Neural cell (in vitro differentiated cells): ENCODE measurements around the gene SELENON. TPM values are rescaled to one million over a fixed set of nuclear protein-coding genes. Genes with fewer than 3 reads are reported as not detected.

Source experiments
- H2AFZ ChIP-seq: fragments of 200-600, 300-800 bp; sonication (generic), shearing (Covaris generic); 2 replicates; pipeline ENCODE4 v1.6.0; 2014; ENCODE audit warnings: low read depth, mild to moderate bottlenecking, antibody characterized with exemption, low read length, moderate library complexity
- H3F3A ChIP-seq: fragments of 200-600 bp; shearing (Covaris generic); 2 replicates; pipeline ENCODE4 v1.6.1; 2016; ENCODE audit warnings: mild to moderate bottlenecking, moderate library complexity, mixed read lengths, antibody characterized with exemption, low read length; ENCODE audit not compliant: insufficient read depth, poor library complexity, severe bottlenecking
- H3K27ac ChIP-seq: fragments of 200-600, 300-800 bp; sonication (generic), shearing (Covaris generic); 2 replicates; pipeline ENCODE4 v1.5.1; 2014; ENCODE audit warnings: mild to moderate bottlenecking, low read length, moderate library complexity
- H3K27me3 ChIP-seq: fragments of 300-800, 200-600 bp; sonication (generic), shearing (Covaris generic); 2 replicates; pipeline ENCODE4 v1.6.0; 2014; ENCODE audit warnings: mild to moderate bottlenecking, low read depth, low read length, moderate library complexity; ENCODE audit not compliant: insufficient read depth
- H3K36me3 ChIP-seq: fragments of 300-800, 200-600 bp; sonication (generic), shearing (Covaris generic); 2 replicates; pipeline ENCODE4 v1.5.1; 2014; ENCODE audit warnings: mild to moderate bottlenecking, antibody characterized with exemption, low read length, moderate library complexity; ENCODE audit not compliant: insufficient read depth
- H3K4me2 ChIP-seq: fragments of 300-800, 200-600 bp; sonication (generic), shearing (Covaris generic); 2 replicates; pipeline ENCODE4 v1.6.0; 2014; ENCODE audit warnings: mild to moderate bottlenecking, low read length
- H3K4me3 ChIP-seq: fragments of 300-800, 200-600 bp; sonication (generic), shearing (Covaris generic); 2 replicates; pipeline ENCODE4 v1.5.1; 2014; ENCODE audit warnings: mild to moderate bottlenecking, low read length, moderate library complexity
- H3K79me2 ChIP-seq: fragments of 200-600 bp; shearing (Covaris generic); replicated peaks from 2 replicates; pipeline ENCODE4 v1.6.0; 2014; ENCODE audit warnings: mild to moderate bottlenecking, low read length, moderate library complexity; ENCODE audit not compliant: insufficient read depth
- H3K9ac ChIP-seq: fragments of 300-800, 200-600 bp; sonication (generic), shearing (Covaris generic); 2 replicates; pipeline ENCODE4 v1.6.1; 2016; ENCODE audit warnings: mild to moderate bottlenecking, low read length, mixed read lengths
- H3K9me2 ChIP-seq: fragments of 200-600 bp; shearing (Covaris generic); 2 replicates; pipeline ENCODE4 v1.6.1; 2016; ENCODE audit warnings: mild to moderate bottlenecking, low read length, mixed read lengths; ENCODE audit not compliant: insufficient read depth
- H3K9me3 ChIP-seq: fragments of 200-600, 300-800 bp; sonication (generic), shearing (Covaris generic); 2 replicates; pipeline ENCODE4 v1.6.1; 2016; ENCODE audit warnings: mild to moderate bottlenecking, mixed run types, low read length, moderate library complexity, mixed read lengths
- H4K20me1 ChIP-seq: fragments of 200-600 bp; shearing (Covaris generic); 2 replicates; pipeline ENCODE4 v1.6.1; 2016; ENCODE audit warnings: mild to moderate bottlenecking, mixed run types; ENCODE audit not compliant: insufficient read depth
- CTCF ChIP-seq: fragments of 450-650 bp; IDR thresholded peaks from 2 replicates; pipeline ENCODE4 v1.5.1; 2014; ENCODE audit warnings: antibody characterized with exemption, mild to moderate bottlenecking, moderate library complexity; ENCODE audit not compliant: poor library complexity, severe bottlenecking
- EP300 ChIP-seq: fragments of 450-650 bp; conservative IDR thresholded peaks from 2 replicates; pipeline ENCODE4 v1.6.1; 2014; ENCODE audit warnings: antibody characterized with exemption, mild to moderate bottlenecking, moderate library complexity; ENCODE audit not compliant: poor library complexity, severe bottlenecking
- EZH2 ChIP-seq: fragments of 200-600, 300-800 bp; shearing (Covaris generic), sonication (generic); IDR thresholded peaks from 2 replicates; pipeline ENCODE4 v1.6.1; 2014; ENCODE audit warnings: antibody characterized with exemption, low read length, borderline replicate concordance, mild to moderate bottlenecking; ENCODE audit not compliant: insufficient read depth, poor library complexity, severe bottlenecking
- MXI1 ChIP-seq: fragments of 450-650 bp; conservative IDR thresholded peaks from 2 replicates; pipeline ENCODE4 v1.6.1; 2014; ENCODE audit warnings: antibody characterized with exemption, mild to moderate bottlenecking; ENCODE audit not compliant: poor library complexity, severe bottlenecking
- POLR2AphosphoS5 ChIP-seq: IDR thresholded peaks from 2 replicates; pipeline ENCODE4 v1.6.1; 2012
- RAD21 ChIP-seq: fragments of 450-650 bp; conservative IDR thresholded peaks from 2 replicates; pipeline ENCODE4 v1.6.1; 2014; ENCODE audit warnings: antibody characterized with exemption, mild to moderate bottlenecking, moderate library complexity
- SMC3 ChIP-seq: fragments of 450-650 bp; conservative IDR thresholded peaks from 2 replicates; pipeline ENCODE4 v1.6.1; 2014; ENCODE audit warnings: antibody characterized with exemption, mild to moderate bottlenecking, moderate library complexity; ENCODE audit not compliant: poor library complexity
- TAF1 ChIP-seq: IDR thresholded peaks from 2 replicates; pipeline ENCODE4 v1.6.1; 2012; ENCODE audit warnings: low read depth
- polyA plus RNA-seq: library from polyadenylated mRNA; depleted of rRNA; stranded (reverse); fragments of >200 nt; gene quantifications from 2 replicates; pipeline ENCODE4 v1.2.3, GENCODE V29; 2014
- TF ChIP-seq, protein P1 (sequence below): IDR thresholded peaks from 2 replicates; pipeline ENCODE4 v1.6.1; 2012; ENCODE audit warnings: borderline replicate concordance

SELENON gene
- polyA plus RNA-seq, 1 donor from 2014 or later, result 6.5 TPM

DNA sequence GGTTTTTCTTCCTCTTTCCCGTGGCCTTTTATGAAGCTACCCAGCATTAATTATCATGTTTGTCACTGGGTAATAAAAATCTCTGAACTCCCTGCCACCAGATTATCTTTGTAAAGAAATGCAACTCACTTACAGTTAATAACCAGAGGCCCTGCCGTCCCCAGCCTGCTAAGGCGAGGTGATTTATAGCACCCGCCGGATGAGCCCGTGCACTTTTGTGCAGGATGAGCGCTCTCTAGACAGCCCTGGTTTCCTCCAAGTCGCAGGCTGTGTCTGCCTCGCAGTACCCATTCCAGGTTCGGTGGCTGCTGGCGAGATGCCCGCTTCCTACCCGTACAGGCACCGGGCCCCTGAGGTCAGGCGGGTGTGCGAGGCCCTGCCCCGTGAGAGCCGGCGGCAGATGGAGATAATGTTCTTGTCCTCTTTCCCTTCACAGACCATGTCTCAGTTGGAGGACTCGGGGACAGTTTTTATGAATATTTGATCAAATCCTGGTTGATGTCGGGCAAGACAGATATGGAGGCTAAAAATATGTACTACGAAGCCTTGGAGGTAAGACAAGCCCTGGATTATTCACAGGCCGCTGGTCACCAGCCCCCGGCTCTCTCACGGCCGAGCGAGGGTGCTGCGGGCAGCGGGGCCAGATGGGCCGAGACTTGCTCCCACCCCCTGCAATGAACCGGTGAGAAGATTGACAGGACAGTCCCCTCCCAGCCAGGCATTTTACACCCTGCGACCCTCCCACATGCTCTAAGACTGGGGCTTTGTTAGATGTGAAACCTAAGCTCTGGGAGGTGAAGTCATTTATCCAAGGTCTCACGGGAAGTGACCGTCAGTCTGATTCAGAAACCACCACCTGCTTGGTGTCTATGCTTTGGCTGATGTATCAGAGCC, 28.5 kb upstream of the SELENON start:
- no peaks in the 10 kb centered on the region for H3K36me3 ChIP-seq
- TF ChIP-seq EP300 (no peak), TAF1 (no peak), MXI1 (no peak), SMC3 (no peak)
- TF ChIP-seq, protein P1, sequence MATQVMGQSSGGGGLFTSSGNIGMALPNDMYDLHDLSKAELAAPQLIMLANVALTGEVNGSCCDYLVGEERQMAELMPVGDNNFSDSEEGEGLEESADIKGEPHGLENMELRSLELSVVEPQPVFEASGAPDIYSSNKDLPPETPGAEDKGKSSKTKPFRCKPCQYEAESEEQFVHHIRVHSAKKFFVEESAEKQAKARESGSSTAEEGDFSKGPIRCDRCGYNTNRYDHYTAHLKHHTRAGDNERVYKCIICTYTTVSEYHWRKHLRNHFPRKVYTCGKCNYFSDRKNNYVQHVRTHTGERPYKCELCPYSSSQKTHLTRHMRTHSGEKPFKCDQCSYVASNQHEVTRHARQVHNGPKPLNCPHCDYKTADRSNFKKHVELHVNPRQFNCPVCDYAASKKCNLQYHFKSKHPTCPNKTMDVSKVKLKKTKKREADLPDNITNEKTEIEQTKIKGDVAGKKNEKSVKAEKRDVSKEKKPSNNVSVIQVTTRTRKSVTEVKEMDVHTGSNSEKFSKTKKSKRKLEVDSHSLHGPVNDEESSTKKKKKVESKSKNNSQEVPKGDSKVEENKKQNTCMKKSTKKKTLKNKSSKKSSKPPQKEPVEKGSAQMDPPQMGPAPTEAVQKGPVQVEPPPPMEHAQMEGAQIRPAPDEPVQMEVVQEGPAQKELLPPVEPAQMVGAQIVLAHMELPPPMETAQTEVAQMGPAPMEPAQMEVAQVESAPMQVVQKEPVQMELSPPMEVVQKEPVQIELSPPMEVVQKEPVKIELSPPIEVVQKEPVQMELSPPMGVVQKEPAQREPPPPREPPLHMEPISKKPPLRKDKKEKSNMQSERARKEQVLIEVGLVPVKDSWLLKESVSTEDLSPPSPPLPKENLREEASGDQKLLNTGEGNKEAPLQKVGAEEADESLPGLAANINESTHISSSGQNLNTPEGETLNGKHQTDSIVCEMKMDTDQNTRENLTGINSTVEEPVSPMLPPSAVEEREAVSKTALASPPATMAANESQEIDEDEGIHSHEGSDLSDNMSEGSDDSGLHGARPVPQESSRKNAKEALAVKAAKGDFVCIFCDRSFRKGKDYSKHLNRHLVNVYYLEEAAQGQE, result no peak
- H3K27me3 ChIP-seq, result no peaks in the 10 kb centered on the region
- H3K4me2 ChIP-seq, result no peak overlapping the region
- H3K4me3 ChIP-seq, result no peak overlapping the region
- no peak overlapping the region for H3K9ac ChIP-seq
- no peaks in the 10 kb centered on the region for H3K9me2 ChIP-seq
- no peaks in the 10 kb centered on the region for H3K9me3 ChIP-seq
- H4K20me1 ChIP-seq, result no peaks in the 10 kb centered on the region
- no peaks in the 10 kb centered on the region for H3F3A ChIP-seq
- no peaks in the 10 kb centered on the region for H3K79me2 ChIP-seq
- H2AFZ ChIP-seq, result no peak overlapping the region
- no peak overlapping the region for H3K27ac ChIP-seq

GRCh38 chr1:25772164-25772563, 27.8 kb upstream of the SELENON start:
- Histone ChIP-seq H3K9me2 (no peaks in the 10 kb centered on the region), H3K4me3 (no peak overlapping the region), H3K9me3 (no peaks in the 10 kb centered on the region), H3K36me3 (no peaks in the 10 kb centered on the region), H3K27me3 (no peaks in the 10 kb centered on the region), H2AFZ (no peak overlapping the region), H3K79me2 (no peaks in the 10 kb centered on the region), H3F3A (no peaks in the 10 kb centered on the region), H3K9ac (no peak overlapping the region), H3K27ac (no peak overlapping the region), H4K20me1 (no peaks in the 10 kb centered on the region), H3K4me2 (no peak overlapping the region)
- TF ChIP-seq POLR2AphosphoS5 (no peak), TAF1 (no peak), MXI1 (no peak), RAD21 (no peak), EZH2 (no peak), SMC3 (no peak), CTCF (no peak), EP300 (no peak)
- TF ChIP-seq, protein P1, result no peak
